ENCODE measurements around the gene NGRN.

The NGRN gene, protein sequence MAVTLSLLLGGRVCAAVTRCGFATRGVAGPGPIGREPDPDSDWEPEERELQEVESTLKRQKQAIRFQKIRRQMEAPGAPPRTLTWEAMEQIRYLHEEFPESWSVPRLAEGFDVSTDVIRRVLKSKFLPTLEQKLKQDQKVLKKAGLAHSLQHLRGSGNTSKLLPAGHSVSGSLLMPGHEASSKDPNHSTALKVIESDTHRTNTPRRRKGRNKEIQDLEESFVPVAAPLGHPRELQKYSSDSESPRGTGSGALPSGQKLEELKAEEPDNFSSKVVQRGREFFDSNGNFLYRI

DNA sequence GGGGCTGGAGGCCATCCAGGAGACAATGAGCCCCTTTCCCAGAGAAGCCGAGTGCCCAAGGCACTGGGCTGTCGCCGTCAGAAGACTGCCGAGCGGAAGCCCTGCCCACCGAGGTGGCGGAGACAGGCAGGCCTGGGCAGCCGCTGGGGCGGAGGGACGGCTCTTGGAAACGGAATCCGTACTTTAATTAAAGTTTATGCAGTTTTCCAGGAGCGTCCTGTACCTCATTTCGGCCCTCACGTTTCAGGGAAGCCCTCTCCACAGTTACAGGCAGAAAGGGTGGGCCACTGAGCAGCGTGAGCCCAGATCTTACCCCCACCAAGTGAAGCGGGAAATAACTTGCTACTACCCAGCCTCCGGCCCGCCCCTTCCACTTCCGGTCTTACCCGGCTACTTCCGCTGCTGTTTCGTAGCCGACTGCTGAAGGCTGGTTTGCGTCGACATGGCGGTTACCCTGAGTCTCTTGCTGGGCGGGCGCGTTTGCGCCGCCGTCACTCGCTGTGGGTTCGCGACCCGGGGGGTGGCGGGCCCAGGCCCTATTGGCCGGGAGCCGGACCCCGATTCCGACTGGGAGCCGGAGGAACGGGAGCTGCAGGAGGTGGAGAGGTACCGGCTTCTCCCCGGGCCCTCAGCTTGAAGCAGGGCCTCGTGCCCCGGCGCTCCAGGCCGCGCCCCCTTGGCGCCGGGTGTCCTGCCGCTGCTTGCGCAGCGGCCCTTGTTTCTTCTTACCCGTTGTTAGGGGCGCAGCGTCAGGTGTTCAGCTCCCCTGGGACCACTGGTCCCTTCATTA, at the start of gene NGRN:
Gene NGRN, plus strand, starts transcription at position 402 of the 790 bp plus-strand sequence. Its CDS starts 41 bp downstream, at position 443.
- DNase-seq, result peak; percentile 91

DNA sequence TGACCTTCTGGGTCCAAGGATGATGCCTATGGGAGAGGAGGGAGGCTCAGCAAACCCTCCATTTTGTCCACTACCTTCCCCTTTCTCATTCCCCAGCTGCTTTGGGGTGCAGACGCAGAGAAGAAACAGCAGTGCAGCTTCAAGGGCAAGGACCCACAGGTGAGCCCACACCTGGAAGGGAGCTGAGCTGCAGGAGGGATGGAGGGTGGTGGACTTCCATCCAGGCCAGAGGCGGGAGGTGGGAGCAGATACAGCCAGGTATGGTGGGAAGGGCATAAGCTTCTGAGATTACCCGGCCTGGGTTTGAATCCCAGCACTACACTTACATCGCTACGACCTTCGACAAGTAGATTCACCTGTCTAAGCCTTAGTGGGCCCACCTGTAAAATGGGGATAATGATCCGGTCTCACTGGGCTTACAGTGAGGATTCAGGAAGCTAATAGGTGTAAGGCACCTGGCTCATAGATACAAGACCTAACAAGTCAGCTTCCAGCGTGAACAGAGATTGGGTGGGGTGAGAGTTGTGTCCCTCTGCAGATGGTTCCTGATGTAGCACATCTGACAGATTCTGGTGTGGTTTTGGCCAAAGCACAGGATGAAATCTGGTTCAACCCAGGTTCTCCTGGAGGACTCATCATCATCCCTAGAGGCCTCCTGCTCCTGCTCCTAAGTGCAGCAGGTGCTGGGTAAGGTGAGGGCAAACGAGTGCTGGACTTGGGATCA, 47.6 kb upstream of the NGRN start:
- no peak for DNase-seq

DNA sequence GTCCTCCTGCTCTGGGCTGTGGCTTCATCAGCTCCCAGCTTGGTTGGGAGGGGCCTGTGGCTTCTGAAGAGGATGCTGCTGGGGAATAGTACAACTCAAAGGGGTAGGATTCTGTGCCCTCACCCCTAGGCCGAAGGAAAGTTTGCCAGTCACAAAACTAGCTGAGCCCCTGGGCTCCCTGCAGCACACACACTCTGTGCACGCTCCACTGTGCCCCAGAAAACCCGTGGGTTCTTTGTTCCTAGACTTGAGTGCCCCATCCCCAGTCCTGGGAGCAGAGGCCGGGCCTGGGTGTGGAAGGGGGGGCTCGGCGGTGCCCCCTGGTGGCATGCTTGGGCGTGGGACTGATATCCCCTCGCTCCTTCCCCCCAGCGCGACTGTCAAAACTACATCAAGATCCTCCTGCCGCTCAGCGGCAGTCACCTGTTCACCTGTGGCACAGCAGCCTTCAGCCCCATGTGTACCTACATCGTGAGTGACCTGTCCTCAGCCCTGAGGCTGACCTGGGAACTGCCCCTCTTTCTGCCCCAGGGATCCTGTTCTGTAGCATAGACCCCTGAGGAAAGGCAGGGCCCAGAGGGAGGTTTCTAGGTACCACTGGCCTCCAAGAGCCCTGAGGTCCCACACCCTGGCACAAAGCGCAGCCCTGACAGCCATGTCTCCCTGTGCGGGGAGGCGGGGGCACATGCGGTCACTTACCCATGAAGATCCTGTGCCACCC, 45.9 kb upstream of the NGRN start:
- DNase-seq, result peak; percentile 18

DNA sequence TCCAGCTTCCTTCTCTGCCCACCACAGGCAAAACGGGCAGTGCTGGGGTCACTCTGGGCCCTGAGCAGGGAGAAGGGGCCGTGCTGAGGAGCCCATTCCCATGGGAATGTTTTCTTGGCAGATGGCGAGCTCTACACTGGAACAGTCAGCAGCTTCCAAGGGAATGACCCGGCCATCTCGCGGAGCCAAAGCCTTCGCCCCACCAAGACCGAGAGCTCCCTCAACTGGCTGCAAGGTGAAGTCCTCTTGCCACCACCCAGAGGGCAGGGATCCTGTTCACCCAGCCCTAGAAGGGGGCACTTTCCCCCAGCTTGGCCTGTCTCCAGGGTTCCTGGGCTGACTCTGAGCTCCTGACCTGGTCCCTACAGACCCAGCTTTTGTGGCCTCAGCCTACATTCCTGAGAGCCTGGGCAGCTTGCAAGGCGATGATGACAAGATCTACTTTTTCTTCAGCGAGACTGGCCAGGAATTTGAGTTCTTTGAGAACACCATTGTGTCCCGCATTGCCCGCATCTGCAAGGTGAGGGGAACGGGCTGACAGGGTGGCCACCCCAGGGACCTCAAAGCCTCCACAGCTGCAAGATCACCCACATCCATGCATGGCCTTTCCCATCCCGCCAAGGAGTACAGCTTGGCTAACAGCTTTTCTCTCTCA, 44.1 kb upstream of the NGRN start:
- peak; percentile 75 for DNase-seq

DNA sequence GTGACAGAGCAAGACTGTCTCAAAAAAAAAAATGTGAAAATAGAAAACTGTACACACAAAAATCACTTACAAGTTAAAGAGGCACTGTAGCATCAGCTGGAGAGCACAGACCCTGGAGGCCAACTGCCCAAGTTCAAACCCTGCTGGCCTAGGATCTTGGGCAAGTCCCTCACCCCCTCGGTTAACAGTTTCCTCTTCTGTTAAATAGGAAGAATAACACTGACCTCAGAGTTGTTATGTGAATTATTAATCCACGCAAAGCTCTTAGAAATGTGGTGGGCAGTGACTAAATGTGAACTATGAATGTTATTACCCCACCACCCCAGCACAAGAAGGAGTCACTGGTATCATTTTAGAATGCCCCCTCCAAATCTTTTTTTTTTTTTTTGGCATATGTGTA, 42.9 kb upstream of the NGRN start:
- DNase-seq, result peak; percentile 34

DNA sequence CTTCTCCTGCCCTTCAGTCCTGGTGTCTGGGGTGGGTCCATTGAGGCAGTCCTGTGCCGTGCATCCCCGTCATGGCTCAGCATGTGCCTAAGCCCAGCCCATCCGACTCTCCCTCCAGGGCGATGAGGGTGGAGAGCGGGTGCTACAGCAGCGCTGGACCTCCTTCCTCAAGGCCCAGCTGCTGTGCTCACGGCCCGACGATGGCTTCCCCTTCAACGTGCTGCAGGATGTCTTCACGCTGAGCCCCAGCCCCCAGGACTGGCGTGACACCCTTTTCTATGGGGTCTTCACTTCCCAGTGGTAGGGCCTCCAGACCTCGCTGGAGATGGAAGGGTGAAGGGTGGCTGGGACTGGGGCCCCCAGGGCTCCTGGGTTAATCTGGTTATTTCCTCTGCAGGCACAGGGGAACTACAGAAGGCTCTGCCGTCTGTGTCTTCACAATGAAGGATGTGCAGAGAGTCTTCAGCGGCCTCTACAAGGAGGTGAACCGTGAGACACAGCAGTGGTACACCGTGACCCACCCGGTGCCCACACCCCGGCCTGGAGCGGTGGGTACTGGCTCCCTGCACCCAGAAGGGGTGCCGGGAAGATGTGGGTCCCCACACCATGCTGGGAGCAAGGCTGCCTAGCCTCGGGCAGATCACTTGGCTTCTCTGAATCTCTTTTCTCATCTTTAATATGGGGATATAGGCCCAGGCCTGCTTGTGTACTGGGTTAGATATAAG, 41.9 kb upstream of the NGRN start:
- DNase-seq, result no peak

DNA sequence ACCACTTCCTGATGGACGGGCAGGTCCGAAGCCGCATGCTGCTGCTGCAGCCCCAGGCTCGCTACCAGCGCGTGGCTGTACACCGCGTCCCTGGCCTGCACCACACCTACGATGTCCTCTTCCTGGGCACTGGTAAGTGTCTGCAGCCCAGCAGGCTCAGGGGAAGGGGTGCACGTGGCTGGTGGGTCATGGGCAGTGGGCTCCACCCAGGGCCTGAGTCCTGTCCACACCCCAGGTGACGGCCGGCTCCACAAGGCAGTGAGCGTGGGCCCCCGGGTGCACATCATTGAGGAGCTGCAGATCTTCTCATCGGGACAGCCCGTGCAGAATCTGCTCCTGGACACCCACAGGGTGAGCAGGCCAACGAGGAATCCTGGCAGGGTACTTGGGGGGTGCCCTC, 40.4 kb upstream of the NGRN start:
- DNase-seq, result no peak

DNA sequence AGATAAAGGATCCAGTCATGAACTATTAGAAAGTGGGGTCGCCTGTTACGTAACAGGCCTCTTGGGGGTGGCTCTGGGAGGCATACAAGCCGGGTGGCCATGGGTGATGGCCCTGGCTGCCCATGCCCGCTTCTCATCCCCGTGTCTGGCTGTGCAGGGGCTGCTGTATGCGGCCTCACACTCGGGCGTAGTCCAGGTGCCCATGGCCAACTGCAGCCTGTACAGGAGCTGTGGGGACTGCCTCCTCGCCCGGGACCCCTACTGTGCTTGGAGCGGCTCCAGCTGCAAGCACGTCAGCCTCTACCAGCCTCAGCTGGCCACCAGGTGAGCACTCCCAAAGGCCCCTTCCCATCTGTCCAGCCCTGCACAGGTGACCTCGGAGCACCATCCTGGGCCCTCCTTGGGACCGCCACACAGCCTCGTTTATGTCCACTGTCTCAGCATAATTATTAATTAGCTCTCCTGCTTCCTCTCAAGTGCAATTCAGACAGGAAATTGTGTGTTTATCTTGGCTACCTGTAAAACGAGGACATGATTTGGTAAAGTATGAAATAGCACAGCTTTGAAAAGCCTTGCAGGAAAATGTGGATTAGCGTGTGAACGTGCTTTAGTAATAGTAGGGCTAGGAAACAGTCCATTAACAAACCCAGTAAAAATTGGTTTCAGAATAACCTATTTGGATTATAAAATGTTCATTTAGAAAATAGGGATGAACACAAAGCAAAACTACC, 39.8 kb upstream of the NGRN start:
- DNase-seq, result no peak

DNA sequence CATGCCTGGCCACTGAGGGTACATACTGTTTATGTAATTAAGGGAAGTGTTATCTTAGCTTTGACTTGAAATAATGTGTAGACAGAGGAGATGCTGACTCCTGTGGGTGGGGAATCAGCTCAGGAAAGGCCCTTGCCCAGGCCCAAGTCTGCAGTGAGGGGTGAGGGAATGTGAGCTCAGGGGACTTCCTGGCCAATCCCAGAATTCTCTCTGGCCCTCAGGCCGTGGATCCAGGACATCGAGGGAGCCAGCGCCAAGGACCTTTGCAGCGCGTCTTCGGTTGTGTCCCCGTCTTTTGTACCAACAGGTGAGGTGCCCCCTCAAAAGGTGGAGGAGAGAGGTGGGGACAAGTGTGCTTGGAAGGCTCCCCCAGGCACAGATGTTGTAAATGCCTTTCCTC, 38.1 kb upstream of the NGRN start:
- no peak for DNase-seq

DNA sequence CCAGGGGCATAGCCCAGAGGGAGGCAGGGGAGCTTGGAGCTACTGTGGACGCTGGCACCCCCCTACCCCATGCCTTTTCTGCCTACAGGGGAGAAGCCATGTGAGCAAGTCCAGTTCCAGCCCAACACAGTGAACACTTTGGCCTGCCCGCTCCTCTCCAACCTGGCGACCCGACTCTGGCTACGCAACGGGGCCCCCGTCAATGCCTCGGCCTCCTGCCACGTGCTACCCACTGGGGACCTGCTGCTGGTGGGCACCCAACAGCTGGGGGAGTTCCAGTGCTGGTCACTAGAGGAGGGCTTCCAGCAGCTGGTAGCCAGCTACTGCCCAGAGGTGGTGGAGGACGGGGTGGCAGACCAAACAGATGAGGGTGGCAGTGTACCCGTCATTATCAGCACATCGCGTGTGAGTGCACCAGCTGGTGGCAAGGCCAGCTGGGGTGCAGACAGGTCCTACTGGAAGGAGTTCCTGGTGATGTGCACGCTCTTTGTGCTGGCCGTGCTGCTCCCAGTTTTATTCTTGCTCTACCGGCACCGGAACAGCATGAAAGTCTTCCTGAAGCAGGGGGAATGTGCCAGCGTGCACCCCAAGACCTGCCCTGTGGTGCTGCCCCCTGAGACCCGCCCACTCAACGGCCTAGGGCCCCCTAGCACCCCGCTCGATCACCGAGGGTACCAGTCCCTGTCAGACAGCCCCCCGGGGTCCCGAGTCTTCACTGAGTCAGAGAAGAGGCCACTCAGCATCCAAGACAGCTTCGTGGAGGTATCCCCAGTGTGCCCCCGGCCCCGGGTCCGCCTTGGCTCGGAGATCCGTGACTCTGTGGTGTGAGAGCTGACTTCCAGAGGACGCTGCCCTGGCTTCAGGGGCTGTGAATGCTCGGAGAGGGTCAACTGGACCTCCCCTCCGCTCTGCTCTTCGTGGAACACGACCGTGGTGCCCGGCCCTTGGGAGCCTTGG, 37.4 kb upstream of the NGRN start:
- no peak for DNase-seq

DNA sequence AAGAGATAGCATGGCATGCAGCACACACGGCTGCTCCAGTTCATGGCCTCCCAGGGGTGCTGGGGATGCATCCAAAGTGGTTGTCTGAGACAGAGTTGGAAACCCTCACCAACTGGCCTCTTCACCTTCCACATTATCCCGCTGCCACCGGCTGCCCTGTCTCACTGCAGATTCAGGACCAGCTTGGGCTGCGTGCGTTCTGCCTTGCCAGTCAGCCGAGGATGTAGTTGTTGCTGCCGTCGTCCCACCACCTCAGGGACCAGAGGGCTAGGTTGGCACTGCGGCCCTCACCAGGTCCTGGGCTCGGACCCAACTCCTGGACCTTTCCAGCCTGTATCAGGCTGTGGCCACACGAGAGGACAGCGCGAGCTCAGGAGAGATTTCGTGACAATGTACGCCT, 36.5 kb upstream of the NGRN start:
- no peak for DNase-seq

DNA sequence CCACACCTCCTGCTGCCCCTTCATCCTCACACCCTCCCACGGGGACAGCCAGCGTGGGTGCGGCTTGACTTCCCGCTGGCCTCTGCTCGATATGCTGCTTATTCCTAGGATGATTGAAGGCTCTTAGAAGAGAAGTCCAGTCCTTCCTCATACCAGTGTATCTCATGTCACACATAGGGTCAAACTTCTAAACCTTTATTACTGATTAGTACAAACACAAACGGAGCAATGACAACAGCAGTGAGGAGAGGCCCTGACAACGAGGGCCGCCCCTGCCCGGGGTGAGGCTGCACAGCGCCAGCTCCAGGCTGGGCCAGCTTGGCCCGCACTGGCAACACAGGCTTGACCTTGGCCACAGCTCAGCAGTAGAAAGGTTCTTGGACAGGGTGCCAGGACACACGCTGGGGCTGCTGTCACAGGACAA, 35.4 kb upstream of the NGRN start:
- no peak for DNase-seq

DNA sequence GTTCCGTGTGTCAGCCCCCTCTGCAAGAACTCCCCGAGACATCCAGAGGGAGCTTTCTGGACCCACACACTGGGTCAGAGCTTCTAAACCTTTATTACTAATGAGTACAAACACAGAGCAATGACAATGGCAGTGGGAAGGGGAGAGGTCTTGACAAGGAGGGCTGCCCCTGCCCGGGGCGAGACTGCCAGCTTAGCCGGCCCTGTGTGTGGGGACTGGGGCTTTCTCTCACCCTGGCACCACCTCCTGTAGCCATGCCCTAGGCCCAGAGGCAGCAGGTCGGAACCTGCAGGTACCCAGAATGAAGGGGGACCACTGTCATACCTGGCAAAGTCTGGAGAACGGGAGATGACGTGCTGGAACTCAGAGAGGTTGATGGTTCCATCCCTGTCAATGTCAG, 34.9 kb upstream of the NGRN start:
- DNase-seq, result no peak

DNA sequence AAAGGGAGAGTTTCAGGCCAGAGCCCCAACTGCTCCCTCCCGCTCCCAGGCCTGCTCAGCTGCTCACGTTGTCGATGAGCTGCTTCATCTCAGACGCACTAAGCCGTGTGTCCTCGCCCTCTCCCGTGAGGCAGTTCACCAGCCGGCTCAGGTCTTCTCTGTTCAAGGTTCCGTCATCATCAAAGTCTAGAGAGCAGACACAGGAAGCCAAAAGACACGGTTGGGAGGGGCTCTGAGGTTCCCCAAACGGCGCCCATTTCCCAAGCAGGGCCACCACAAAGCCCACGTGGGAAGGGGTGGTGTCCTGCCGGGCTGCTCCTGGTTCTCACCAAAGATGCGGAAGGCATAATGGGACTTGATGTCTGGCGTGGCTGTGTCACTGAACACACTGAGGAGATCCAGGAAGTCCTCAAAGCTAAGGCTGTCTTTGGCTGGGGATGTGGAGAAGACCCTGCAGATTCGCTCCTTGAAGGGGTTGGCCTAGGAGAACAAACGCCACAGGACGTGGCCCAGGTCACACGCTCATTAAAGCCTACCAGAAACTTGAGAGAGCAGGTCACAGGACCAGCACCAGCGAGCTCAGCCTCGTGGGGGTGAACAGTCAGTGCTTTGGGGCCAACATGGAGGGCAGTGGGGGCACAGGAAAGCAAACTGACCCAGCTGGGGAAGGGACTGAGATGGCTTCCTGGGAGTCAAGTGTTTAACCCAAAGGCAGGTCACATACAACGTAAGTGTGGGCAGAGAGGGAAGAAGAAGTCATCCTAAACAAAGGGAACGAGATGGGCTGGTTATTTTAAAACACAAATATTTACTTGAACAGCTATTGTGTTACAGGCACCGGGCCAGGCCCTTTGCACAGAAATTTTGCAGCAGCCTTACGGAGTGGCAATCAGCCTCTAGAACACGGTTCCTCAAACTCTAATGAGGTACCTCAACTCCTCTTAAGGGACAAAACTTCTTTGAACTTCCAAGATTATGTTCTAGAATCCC, 34.1 kb upstream of the NGRN start:
- peak; percentile 89 for DNase-seq

DNA sequence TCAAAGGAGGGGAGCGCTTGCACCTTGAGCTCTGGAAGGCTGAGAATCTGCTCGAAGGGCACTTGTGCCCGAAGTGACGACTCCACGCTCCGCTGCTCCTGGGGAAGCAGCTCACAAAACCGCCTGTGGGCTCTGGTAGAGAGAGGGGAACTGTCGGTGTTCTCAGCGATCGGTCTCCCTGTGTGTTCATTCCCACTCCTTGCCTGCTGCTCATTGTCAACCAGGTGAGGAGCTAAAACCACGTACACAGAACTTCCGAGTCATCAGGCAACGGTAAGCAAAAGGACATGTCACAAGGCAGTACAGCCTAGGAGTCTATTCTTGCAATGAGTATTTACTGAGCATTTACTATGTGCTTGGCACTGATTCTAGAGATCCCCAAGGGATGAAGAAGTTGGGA, 33.3 kb upstream of the NGRN start:
- DNase-seq, result no peak

DNA sequence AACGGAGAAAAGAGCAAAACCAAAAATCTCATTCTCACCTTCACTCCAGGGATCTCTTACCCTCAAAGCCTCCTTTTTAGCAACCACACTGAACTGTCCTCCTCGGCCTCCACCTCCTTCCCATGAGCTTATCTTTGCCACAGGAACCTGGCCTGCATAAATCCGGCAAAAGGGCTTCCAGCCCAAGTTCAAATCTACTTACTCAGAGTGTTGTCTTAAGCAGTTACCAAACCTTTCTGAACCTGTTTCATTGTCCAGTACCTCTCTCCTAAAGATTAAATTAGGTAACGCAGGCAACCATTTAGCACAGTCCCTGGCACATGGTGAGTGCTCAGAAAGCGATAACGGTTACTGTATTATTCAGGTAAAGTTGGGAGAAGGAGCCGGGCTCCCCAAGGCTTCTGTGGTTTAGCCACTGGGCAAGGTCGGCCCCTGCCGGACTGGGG, 32.5 kb upstream of the NGRN start:
- DNase-seq, result no peak

DNA sequence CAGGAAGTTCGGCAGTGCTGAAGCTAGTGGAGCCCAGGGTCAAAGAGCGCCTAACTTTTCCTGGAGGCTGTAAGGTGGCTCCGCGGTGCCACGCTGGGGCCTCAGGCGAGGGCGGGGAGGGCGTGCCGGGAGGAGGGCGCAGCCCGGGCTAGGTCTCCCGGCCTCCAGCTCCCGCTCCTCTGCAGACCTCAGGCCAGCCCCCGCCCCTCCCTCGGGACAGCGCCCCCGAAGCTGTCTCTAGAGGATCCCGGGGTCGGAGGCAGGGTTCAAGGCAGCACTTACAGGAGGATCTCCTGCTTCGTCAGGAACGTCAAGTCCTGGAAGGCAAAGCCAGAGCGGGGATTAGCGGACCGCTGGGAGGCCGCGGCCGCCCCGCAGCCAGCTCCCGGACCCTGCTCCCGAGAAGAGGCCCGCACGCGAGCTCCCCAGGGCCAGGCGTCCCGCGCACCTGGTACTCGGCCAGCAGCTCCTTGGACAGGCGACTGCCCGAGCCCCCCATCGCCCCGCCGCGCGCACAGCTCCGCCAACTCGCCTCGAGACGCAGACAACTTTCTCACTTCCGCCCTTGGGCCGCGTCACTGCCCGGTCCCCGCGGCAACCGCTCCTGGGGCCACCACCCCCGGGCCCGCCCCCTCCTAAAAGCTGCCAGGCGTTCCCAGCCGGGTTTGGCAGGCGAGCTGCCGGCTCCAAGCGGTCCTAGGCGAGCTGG, 31.9 kb upstream of the NGRN start, which contains the start of gene CIB1:
Gene CIB1, minus strand, starts transcription at position 555 of the 709 bp plus-strand sequence. Its CDS starts 56 bp downstream, at position 499.
- DNase-seq, result peak; percentile 98

Data from inflammatory macrophage treated with lipopolysaccharide for 4 hours (primary cell).